ENCODE results near the gene ATRN.
"Not testable (repeated sequence)": the region's sequence is repeated elsewhere in the genome, so short reads cannot be mapped to it uniquely, and the experiment has no call there.

The ATRN gene

GRCh38 chr20:3470627-3471396 lies at the start of gene ATRN:
ATRN (plus strand) TSS chr20:3471018; CDS start chr20:3471108, 90 bp downstream.
- in situ Hi-C loops (cut with MboI; ENCODE audit: low sequenced_read_pairs), result no loop called here

- in situ Hi-C loops (cut with MboI; ENCODE audit: low sequenced_read_pairs), result no loop called here
Measured at GRCh38 chr20:3421985-3422384, 48.8 kb upstream of the ATRN start.

DNA sequence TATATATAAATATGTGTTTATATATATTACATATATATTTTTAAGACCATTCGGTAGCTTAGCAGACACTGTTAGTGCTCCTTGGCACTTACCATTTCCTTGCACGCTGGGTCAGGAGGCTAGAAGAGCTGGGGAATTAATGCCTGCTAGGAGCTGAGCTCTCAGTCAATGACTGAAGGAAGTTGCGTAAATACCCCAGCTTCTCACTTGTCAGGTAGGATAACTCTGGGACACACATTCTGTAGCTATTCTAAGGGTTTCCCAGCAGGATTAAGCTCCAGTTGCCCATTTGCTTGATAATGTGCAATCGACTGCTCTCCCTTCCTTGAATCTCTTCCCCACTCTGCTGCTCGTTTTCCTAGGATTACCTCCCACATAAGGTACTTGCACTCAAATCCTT lies 47.7 kb upstream of the ATRN start:
- in situ Hi-C loops (cut with MboI; ENCODE audit: low sequenced_read_pairs), result no loop called here

DNA sequence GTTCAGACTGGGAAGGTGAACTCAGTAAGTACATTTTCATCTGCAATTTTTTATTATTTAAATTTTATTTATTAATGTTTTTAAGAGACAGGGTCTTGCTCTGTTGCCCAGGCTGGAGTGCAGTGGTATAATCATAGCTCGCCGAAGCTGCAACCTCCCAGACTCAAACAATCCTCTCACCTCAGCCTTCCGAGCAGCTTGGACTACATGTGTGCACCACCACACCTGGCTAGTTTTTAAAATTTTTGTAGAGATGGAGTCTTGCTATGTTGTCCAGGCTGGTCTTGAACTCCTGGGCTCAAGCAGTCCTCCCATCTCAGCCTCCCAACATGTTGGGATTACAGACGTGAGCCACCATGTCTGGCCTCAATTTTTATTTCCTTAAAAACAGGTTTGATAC lies 44.1 kb upstream of the ATRN start:
- in situ Hi-C loops (cut with MboI; ENCODE audit: low sequenced_read_pairs), result not testable (repeated sequence)

DNA sequence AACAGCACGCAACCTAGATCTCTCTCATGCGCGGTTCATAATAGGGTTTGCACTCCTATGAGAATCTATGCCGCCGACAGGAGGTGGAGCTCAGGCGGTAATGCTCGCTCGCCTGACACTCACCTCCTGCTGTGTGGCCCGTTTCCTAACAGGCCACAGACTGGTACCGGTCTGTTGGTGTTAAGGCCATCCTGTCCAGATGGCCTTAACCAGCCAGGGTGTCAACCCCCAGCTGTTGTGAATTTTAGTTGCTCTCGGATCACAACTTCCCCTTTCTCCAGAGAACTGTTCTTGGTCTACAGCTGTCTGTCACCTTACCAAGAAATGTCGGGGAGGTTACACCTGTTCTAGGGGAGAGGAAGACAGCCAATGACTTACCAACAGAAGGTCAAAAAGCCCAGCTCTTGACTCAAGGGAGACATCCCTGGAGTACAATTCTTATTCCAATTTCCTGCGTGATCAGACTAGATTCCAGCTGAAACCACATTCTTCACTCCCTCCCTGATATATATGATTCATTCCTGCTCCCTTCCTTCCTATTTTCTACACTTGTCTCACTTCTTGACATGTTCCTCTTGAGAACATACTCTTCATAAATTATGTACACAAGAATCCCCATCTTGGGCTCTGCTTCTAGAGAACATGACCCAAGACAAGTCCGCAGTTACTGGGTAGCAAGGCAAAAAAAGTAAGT lies 40.3 kb upstream of the ATRN start:
- in situ Hi-C loops (cut with MboI; ENCODE audit: low sequenced_read_pairs), result no loop called here

DNA sequence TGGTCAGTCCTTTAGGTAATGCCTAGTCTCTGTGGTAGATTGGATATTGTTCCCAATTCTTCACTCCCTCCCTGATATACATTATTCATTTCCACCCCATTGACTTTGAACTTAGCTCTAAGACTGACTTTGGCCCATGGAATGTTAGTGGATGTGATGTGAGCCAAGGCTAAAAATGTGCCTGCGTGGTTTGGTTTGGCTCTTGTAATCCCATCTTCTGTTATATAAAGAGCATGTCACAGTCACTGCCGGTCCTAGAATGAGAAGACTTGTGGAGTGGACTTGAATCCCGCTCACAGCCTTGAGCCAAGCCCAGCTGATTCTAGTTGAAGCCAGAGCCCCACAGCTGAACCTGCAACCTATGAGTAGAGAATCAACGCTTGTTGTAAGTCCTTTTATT lies 39.7 kb upstream of the ATRN start:
- in situ Hi-C loops (cut with MboI; ENCODE audit: low sequenced_read_pairs), result no loop called here

- in situ Hi-C loops (cut with MboI; ENCODE audit: low sequenced_read_pairs), result no loop called here
Measured at GRCh38 chr20:3432844-3433243, 38.0 kb upstream of the ATRN start.

GRCh38 chr20:3433744-3434143 lies 37.1 kb upstream of the ATRN start:
- in situ Hi-C loops (cut with MboI; ENCODE audit: low sequenced_read_pairs), result no loop called here

DNA sequence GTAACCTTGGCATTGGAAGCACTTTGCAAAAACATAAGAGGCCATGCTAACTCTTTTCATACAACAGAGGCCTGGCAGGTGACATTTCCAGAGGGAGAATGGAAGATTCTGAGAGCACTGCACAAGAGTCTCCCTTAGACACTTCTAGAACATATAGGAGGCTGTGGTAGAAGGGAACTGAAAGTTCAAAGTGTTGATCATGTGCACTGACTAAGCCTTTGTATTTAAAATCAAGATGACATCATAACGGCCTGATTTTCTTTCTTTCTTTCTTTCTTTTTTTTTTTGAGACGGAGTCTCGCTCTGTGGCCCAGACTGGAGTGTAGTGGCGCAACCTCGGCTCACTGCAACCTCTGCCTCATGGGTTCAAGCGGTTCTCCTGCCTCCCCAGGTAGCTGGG lies 36.6 kb upstream of the ATRN start:
- in situ Hi-C loops (cut with MboI; ENCODE audit: low sequenced_read_pairs), result no loop called here

DNA sequence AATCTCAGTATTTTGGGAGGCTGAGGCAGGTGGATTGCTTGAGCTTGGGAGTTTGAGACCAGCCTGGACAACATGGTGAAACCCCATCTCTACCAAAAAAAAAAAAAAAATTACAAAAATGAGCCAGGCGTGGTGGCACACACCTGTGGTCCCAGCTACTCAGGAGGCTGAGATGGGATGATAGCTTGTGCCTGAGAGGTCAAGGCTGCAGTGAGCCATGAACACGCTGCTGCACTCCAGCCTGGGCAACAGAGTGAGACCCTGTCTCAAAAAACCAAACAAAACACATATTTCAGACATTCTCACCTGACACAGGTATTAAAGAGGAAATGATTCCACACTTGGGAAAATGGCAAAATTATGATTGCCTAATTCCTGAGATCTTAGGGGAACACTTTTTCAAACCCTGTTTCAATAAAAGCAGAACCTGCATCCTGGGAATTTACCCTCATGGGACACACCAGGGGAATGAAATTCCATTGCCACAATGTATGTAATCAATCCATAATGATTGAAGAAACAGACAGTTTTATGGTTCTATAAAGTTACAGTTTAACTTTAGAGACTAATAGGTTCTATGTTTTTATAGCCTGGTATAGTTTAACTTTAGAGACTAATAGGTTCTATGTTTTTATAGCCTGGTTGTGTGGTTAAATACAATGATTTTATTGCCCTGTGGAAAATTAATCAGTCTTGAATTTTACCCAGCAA lies 33.8 kb upstream of the ATRN start:
- in situ Hi-C loops (cut with MboI; ENCODE audit: low sequenced_read_pairs), result no loop called here

- in situ Hi-C loops (cut with MboI; ENCODE audit: low sequenced_read_pairs), result no loop called here
Measured at GRCh38 chr20:3446779-3447178, 24.0 kb upstream of the ATRN start.

DNA sequence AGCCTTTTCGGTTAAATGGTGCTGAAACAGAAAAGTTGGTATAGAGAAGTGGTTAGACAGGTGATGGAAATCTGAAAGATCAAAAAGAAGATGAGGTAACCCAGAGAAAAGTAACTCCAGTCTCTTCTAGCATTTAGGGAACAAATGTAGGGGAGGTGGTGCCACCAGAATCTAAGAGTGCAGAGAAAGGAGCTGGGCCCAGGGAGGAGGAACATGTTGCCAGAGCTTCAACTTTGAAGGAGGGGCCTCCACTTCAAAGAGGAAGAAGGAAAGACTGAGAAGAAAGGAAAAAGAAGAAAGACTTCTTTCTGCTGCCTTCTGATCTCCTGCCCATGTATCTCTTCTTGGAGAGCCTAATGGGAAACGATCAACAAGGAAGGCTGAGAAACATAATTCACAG lies 23.5 kb upstream of the ATRN start:
- in situ Hi-C loops (cut with MboI; ENCODE audit: low sequenced_read_pairs), result no loop called here

DNA sequence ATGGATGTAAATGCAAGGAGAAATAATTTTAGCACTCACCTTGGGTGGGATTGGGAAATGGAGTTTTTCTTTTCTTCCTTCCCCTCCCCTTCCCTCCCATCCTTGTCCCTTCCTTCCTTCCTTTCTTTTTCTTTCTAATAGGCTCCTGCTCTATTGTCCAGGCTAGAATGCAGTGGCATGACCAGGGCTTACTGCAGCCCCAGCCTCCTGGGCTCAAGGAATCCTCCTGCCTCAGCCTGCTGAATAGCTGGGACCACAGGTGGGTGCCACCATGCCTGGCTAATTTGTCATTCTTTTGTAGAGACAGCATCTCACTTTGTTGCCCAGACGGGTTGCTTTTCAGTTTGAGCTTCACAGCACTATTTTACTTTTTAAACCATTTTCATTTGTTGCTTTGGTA lies 21.5 kb upstream of the ATRN start:
- in situ Hi-C loops (cut with MboI; ENCODE audit: low sequenced_read_pairs), result no loop called here

DNA sequence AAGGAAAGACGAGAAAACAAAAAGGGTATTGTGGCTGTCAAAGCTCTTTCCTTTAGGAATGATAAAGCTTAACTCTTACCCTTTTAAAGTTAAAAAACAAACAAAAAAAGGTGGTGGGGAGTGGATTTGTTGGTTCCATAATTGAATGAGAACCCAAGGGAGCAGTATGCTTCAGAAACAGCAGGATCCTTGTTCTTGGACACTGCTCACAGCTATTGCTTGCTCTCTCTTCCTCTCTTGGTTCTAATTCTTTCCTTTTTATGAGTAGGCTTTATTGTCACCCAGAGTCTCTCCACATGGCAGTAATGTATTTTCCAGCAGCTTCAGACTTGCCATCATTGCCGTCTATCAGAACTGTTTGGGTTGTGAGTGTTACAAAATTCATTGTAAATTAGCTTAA lies 18.7 kb upstream of the ATRN start:
- in situ Hi-C loops (cut with MboI; ENCODE audit: low sequenced_read_pairs), result no loop called here

DNA sequence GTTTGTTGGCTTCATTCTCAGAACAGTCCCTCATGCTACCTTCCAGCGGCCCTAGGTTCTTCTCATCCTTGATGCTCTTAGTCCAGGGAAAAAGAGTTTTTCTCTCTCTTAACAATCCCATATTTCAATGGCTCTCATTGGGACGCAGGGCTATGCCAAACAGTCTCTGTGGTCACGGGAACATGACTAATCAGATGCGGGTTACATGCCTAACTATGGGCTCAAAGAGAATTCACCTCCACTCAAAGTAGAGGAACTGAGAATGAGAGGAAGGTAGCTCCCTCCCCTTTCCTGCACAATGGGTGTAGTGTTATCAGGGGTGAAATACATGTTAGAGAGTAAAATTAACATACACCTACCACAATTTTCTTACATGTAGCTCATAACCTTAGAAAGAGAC lies 18.1 kb upstream of the ATRN start:
- in situ Hi-C loops (cut with MboI; ENCODE audit: low sequenced_read_pairs), result no loop called here

DNA sequence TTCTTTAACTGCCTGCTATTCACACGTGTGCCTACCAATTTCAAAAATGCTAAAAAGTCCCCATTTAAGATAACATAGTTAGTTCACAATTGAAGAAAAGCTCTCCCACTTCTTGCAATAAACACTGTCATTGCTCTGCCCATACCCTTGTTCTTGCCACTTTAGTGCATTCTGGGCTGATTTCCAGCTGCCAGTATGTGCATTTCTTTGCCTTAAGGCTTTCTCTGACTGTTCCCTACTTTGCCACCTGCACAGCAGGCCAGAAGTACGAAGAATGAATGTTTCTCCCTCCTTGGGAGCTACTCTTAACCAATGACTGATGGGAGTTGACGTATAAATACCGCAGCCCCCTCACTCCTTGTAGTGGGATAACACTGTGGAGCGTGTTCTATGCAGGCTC lies 16.0 kb upstream of the ATRN start:
- in situ Hi-C loops (cut with MboI; ENCODE audit: low sequenced_read_pairs), result no loop called here

DNA sequence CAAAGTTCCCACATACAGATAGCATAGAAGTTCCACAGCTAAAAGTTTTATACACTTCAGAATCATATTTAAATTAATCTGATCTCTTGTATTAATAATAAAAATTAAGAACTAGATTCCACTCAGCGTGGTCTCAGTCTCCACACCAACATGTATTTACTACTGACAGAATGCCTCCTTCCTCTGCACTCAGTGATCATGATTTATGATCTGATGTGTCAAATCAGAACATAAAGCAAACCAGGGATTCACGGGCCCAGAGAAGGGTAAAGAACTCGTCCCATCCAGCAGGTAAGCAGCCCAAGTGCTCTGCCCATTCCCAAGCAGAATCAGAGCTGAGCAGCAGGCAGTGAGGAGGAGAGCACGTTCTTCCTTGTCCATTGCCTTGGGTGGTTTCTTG lies 14.2 kb upstream of the ATRN start:
- in situ Hi-C loops (cut with MboI; ENCODE audit: low sequenced_read_pairs), result no loop called here

DNA sequence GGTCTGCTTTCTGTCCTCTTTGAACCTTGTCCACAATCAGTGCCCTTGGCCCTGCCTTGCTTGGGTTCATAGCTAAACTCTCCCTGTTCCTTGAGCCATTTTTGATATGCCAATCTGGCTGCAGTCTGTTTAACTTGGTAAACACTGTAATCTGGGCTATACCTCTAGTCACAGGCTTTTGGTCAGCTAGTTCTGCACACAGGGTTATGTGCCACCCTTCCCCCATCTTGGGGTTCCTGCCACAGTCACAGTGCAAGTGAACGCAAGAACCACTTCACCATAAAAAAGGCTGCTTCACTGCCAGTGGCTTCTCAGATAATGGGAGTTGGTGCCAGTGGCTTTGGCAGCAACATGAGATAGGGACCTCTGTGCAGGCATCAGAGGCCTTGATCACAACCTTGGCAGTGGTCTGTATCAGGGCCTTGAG lies 10.9 kb upstream of the ATRN start:
- in situ Hi-C loops (cut with MboI; ENCODE audit: low sequenced_read_pairs), result no loop called here

GRCh38 chr20:3461211-3461771 lies 9.5 kb upstream of the ATRN start:
- in situ Hi-C loops (cut with MboI; ENCODE audit: low sequenced_read_pairs), result no loop called here

- in situ Hi-C loops (cut with MboI; ENCODE audit: low sequenced_read_pairs), result no loop called here
Measured at GRCh38 chr20:3461911-3462677, 8.7 kb upstream of the ATRN start.

DNA sequence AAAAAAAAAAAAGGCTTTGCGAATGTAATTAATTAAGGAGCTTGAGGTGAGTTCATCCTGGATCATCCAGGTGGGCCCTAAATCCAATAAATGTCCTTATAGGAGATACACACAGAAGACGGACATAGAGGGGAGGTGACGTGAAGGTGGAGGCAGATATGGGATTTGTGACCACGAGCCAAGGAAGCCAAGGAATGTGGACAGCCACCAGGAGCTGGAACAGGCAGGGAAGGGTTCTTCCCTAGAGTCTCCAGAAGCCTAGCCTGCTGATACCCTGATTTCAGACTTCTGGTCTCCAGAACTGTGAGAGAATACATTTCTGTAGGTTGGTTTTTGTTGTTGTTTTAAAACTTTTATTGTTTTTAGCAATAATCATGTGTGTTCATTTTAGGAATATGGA lies 6.7 kb upstream of the ATRN start:
- in situ Hi-C loops (cut with MboI; ENCODE audit: low sequenced_read_pairs), result no loop called here
